ENCODE measurements around the gene IFITM10.

Gene IFITM10

DNA sequence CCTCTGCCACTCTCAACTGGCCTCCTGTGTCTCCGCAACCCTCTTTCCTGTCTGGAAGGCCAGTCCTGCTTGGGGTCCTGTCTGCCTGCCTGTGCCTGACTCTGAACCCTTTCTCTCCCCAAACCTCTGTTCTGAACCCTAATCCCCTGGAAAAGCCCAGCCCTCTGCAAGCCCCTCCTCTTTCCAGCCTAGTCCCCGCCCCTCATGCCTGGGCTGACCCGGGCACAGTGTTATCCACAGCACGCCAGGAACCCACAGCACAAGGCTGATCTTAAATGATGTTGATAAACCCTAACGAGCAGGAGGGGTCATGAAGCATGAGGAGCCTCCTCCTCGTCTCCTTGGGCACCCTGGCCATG is at the start of gene IFITM10:
IFITM10 (minus strand) TSS at position 115 of the 359 bp plus-strand sequence. CDS start 153 bp downstream, outside the sequence.
- DNase-seq (ENCODE audit: low spot score), result no peak

DNA sequence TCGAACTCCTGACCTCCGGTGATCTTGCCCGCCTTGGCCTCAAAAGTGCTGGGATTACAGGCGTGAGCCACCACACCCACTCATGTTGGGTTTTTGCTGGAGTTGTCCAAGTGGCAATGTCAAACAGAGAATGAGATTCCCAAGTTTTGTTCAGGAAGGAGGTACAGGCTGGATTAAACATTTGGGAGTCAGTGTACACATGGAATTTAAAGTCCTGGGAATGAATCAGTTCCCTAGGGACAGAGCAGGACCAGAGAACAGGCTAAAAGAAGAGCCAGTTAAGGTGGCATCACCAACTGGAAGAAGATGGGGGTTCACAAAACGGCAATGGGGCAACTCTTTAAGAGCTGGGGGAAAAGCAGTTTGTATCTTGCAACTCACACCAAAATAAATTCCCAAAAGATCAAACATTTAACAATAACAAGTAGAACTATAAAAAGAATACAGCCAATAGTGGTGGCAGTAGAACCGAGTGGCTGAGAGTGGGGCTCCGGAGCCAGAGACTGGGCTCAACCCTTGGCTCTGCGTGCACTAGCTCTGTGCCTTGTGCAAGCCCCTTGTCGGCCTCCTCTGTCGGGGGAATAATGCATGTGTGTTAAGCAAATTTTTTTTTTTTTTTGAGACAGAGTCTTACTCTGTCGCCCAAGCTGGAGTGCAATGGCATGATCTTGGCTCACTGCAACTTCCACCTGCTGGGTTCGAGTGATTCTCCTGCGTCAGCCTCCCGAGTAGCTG is 47.2 kb upstream of the IFITM10 start:
- DNase-seq (ENCODE audit: low spot score), result no peak

DNA sequence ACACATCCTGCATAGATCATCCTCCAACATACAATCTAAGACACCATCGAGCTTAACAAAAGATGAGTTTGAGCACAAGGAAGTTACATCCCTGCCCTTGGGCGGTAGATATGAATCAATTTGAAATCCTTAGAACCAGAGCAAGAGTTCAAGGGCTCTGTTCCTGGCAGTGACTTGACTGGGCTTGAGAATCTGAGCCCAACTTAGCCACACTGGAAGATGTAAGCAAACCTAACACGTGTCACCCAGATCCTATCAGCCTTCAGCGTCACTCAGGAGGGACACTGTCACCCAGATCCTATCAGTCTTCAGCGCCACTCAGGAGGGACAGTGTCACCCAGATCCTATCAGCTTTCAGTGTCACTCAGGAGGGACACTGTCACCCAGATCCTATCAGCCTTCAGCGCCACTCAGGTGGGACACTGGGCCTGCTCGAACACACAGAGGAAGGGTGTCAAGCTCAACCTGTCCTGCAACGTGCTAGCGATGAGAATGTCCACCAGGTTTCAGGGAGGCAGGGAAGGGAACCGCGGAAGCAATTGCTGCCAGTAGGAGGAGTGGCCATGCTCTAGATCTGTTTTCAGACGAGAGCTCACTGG is 46.1 kb upstream of the IFITM10 start:
- no peak for DNase-seq (ENCODE audit: low spot score)

DNA sequence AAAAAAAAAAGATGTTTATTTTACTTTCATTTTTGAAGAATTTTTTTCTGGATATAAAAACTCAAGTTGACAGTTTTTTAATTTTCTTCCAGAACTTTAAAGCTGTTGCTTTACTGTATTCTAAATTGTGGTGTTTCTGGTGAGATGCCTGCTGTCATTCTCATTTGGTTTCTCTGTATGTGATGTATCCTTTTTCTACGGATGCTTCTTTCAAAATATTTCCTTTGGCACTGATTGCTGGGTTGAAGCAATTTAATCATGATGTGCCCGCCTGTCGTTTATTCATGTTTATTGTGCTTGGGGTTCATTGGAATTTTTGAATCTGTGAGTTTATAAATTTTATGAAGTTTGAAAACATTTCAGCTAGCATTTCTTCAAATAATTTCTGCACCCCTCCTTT is 42.7 kb upstream of the IFITM10 start:
- DNase-seq (ENCODE audit: low spot score), result no peak

DNA sequence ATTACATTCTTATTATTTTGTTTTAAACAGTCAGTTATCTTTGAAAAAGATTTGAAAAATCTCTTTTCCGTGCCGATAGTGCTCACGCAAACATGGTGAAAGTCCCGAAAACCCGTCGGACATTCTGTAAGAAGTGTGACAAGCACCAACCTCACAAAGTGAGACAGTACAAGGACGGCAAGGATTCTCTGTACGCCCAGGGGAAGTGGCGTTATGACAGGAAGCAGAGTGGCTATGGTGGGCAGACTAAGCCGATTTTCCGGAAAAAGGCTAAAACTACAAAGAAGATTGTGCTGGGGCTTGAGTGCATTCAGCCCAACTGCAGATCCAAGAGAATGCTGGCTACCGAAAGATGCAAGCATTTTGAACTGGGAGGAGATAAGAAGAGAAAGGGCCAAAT is 42.1 kb upstream of the IFITM10 start:
- peak; percentile 6 for DNase-seq (ENCODE audit: low spot score)

DNA sequence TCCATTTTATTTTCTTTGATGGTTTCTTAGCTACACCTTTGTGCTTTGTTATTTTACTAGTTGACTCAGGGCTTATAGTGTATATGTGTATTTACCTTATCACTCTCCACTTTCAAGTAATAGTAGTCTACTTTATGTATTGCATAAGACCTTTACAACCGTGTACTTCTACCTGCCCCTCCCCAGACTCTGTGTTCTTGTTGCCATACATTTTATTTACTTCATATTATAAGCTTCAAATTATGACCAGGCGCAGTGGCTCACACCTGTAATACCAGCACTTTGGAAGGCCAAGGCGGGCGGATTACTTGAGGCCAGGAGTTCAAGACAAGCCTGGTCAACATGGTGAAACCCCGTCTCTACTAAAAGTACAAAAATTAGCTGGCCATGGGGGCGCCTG is 41.5 kb upstream of the IFITM10 start:
- DNase-seq (ENCODE audit: low spot score), result no peak

DNA sequence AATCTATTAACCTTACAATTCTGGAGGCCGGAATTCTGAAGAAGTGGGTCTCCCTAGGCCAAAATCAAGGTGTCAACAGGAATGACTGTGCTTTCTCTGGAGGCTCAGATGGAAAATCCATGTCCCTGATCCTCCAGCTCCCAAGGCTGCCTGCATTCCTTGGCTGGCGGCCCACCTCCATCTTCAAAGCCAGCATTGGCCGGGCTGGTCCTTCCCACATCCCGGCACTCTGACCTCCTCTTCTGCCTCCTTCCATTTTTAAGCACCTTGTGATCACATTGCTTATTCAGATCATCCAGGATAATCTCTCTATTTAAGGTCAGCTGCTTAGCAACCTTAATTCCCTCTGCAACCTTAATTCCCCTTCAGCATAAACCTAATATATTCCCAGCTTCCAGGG is 36.1 kb upstream of the IFITM10 start:
- DNase-seq (ENCODE audit: low spot score), result no peak

DNA sequence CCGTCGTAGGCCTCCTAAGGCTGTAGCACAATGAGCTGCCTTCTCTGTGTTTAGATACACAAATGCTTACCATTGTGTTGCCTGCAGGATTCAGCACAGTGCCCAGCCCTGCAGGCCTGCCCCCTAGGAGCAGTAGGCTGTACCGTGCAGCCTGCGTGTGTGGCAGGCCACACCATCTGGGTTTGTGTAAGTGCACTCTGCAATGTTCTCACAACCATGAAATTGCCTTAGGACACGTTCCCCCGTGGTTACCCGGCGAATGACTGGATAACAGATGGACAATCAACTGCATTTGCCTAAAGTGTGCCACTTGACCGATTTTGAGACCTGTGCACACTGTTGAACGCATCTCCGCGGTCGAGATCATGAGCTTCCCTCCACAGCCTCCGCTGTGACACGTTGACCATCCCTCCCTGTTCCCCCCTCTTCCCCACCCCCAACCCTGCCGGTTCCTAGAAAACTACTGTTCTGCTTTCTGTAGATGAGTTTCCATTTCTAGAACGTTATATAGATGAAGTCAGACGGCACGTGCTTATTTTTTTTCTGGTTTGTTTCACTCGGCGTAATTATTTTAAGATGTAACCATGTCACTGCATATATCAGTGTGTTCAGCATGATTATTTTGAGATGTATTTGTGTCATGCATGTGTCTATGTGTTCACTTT is 35.5 kb upstream of the IFITM10 start:
- no peak for DNase-seq (ENCODE audit: low spot score)

DNA sequence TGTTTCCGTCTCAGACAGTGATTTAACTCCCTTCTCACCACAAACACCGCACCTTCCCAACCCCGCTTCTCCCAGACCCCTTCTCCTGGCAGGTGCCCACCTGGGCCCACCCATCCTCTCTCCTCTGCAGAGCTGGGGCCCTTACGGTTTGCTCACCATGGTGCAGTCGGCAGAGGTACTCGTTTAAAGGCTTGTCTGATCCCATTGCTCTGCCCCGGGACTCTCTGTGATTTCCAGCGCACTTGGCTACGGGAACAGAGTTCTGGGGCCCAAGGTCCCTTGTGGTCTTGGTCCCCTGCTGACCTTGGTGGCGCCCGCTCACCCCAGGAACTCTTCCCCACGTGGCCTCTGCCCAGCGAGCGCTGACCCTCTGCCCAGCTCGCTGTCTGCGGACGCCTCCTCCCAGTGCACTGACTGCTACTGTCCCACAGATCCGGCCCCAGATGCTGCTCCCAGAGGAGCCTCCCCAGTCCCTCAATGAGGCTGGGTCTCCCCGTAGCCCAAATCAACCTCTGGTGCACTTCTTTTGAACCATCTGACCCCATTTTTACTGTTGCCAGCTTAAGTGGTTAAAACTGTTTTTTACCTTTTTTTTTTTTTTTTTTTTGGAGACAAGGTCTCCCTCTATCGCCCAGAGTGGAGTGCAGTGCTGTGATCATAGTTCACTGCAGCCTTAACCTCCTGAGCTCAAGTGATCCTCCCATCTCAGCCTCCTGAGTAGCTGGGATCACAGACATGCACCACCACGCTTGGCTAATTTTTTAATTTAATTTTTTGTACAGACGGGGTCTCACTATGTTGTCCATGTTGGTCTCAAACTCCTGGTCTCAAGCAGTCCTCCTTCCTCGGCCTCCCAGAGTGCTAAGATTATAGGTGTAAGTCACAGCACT is 34.6 kb upstream of the IFITM10 start:
- no peak for DNase-seq (ENCODE audit: low spot score)

DNA sequence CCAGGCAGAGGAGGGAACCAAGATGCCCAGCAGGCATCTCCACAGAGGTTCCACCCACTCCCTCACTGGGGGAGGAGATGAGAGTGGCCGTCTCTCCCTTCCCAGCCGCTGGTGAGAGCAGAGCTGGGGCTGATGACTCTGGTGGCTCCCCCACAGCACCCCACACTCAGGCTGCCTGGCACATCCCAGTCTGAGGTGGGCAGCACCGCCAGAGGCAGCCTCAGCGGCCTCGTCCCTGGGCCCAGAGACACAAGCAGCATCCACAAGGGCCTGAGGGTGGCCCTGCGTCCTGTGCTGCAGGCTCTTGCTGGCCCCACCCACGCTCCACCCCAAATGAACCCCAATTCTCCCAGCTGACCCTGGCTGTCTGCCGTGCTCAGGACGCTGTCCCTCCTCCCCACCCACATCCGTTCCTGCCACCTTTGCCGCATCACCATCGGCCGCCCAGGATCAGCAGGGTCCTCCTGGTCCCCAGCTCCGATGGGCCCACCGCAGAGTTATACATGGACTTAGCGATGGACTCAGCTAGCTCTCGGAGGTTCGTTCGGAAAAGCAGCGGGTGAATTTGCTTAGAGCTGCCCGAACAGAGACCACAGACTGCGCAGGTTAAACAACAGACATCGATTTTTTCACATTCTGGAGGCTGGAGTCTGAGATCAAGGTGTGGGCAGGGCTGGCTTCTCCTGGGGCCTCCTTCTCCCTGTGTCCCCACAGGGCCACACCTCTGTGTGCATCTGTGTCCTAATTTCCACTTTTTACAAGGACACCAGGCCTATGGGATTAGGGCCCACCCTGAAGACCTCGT is 33.5 kb upstream of the IFITM10 start:
- DNase-seq (ENCODE audit: low spot score), result no peak

DNA sequence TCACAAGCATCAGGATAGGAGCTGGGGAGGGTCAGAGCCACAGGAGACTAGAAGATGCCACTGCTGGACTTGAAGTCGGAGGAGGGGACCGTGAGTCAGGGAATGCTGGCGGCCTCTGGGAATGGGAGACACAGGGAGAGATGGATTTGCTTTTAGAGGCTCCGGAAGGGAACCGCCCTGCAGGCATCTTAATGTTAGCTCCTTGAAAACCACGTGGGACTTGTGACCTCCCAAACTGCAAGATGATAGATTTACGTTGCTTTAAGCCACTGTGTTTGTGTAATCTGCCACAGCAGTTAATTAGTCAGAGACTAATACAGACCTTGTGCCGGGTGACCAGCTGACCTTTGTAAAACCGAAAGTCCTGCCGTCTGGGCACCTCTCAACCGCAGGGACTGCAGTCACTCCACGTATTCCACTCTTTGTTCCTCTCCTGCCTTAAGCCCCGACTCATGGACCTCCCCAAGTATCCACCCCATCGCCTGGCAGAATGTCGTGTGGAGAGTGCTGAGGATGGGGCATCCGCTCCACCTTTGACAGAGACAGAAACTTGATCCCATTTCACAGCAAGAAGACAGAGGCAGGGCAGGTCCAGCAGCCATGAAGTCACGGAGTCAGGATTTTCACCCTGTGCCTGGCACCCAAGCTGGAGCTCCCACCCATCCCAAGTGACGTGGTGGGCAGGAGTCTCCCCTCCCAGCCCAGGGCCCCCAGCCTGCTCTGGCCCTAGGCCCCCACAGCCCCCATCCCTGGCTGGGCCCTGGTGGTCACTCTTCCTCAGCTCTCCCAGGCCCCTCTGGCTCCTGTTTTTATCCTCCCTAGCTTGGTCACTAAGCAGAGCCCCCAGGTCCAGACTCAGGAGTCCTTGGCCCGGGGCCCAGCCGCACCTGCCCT is 32.7 kb upstream of the IFITM10 start:
- DNase-seq (ENCODE audit: low spot score), result no peak

DNA sequence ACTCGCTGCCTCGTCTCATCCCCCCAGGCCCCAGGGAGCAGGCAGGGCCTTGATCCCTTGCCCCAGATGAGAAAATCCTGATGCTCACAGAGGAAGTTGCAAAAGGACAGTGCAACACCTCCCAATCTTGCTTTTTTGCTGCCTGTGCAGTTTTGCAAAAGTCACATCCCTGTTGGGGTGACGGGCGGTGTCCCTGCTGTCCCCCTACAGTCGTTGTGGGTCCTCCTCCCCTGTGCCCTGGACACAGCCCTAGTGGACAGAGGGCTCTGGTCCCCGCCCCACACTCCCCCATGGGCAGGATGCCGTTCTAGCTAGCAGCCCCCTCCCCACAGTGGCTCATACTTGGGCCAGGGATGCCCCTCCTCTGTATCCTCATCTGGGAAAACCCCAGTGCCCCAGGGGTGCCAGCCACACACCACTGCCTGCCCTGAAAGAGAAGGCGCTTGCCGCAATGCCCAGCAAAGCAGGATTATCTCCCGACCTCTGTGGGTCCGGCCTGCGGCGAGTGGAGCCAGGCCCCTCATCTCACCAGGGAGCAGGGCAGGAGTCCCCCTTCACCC is 31.7 kb upstream of the IFITM10 start:
- DNase-seq (ENCODE audit: low spot score), result no peak

DNA sequence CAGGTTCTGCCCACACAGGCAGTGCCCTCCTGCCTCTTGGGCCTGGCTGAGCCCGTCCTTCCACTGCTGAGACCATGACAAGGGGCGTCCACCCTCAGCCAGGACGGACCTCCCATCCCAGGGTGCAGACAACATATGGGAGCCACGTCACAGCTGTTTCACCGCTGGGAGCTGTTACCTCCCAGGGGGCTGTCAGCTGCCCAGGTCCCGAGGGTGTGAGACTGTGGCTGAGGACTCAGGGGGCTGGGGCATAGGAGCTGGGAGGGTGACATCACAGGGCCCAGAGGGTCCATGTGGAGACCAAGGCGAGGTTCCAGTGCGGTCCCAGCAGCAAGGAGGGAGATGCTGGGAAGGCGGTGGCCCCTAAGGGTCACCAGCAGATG is 31.2 kb upstream of the IFITM10 start:
- DNase-seq (ENCODE audit: low spot score), result no peak

DNA sequence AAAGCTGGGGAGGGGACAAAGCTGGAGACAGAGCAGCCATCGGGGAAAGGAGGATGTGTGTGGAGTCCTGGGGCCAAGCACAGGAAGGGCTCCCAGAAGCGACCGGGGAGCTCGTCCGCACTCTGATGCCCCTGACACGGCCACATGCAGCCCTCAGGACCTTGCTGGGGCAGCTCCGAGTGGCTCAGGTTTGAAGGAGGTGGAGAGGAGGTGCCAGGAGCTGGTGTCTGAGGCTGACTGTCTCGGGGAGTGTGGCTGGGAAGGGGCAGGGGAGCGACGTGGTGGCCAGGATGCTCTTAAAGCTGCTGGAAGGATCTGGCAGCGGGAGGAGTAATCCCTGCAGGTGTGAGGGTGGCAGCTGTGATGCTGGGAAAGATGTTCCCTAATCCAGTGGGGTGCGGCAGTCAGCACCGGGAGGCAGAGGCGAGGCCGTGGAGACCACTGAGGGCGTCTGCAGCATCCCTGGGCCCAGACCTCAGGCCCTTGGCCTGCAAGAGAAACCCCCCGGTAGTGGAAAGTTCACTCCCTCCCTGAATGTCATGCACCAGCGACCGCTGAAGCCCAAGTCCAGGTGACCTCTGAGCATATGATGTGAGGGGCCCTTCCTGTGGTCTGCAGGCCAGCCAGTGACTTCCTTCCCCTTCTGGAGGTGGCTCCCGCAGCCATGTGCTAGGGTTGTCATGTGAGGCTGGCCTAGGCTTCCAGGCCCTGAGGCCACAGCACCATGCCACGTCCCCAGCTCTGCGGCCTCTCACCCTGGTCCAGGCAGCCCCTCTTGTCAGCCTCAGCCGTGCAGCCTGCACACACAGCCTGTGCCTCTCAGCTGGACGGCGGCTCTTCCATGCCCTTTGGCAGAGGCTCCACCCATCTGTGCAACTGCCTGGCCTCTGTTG is 30.6 kb upstream of the IFITM10 start:
- no peak for DNase-seq (ENCODE audit: low spot score)

DNA sequence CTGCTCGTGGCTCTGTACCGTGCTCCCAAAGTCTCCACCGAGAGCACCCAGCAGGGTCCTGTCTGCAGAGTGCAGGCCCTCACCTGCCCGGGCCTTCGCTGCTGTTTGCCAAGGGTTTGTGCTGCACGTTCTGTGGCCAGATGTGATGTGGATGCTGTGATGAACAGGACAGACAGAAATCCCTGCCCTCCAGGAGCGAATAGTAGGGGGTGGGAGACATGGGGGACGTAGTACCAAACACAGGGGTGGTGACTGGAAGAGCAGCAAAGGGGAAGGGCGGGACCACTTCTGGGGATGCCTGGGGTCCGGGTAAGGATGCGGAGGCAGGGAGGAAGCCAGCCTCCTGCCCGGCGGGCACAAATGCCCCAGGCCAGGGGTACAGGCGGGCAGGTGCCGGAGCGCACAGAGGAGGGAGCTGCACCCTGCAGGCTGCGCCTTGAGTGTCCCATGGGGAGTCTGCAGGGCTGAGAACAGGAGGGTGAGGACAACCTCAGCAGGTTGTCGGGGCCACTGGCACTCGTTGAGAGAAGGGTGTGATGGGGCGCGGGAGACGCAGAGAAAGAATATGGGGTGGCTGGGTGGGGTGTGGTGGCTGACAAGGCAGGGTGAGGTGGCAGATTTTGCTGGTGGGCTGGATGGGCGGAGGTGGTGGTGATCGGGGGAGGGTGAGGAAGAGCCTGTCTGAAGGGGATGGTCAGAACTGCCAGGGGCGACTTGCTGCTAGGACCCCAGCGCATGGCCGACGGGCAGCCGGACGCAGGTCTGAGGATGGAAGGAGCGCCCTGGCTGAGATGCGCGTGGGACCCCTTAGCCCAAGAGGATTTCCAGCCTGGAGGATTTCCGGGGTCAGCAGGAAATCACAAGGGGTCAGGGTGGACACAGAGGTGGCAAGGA is 29.7 kb upstream of the IFITM10 start:
- DNase-seq (ENCODE audit: low spot score), result no peak

DNA sequence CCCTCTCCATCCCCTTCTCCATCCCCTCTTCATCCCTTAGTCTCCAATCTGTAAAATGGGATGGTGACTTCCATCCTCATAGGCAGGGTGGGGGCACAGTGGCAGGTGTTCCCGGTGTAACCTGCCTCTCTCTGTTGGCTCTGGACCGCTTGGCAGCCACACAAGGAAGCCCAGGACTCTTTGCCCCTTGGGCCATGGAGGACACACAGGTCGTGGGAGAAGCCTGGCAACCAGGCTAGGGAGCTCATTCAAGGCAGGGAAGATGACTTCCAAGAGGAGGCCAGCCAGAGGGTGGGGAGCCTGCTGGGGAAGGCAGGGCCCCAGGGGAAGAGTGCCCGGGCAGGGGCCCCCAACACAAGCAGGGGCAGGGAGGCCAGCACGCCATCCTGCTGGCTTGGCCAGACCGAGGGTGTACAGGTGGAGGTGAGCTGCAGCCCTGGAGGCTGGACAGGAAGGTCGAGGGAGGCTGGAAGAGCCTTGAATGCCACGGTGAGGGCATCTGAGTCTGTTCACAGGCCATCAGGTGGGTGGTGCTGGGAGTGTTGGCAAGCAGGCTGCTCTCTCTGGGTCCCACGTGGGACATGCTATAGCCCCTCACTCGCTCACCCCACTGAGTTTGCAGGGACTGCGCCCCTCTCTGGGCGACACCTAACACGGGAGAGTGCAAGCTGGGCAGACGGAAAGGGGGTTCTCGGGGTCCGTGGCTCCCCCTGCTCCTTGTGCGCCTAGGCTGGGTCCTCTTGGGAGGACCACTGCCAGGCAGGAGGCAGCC is 28.8 kb upstream of the IFITM10 start:
- no peak for DNase-seq (ENCODE audit: low spot score)

DNA sequence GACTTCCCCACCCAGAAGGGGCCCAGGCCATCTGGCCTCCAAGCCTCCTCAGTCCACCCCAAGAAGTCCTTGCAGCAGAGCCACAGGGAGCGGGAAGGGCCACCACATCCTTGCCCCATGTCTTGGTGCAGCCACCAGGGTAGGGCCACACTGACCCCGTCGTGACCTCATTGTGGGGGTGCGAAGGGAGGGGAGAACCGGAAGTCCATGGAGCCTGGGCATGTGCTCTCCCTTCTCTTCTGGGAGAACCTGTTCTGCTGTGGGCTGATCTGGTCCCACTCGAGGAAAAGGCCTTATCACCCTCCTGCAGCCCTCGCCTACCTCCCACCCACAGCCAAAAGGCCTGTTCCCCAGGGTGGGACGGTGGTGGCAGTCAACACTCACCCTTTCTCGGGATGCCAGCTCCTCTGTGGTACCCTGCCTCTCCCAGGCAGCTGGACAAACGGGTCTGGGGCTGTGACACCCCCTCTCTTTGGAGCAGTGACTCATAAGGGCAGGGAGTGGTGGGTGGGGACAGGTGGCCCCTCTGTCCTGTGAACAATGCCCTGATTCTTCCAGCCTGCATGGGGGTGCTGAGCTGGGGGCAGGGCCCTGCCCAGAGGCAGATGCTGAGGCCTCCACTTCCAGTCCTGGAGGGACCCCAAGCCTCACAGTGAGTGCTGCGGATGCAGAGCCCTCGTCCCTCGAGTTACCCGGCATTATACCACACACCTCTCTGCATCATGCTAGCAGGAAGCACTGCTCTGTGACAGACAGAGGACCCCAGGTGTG is 27.9 kb upstream of the IFITM10 start:
- no peak for DNase-seq (ENCODE audit: low spot score)

Measured in CD4-positive, alpha-beta T cell treated with Interleukin-15 for 4 hours (primary cell).